ENCODE results near the gene PLXND1. TPM values are rescaled to one million over a fixed set of nuclear protein-coding genes. Genes with fewer than 3 reads are reported as not detected.

Gene PLXND1
- total RNA-seq, 2 experiments from 2014 or later = 30.0 to 38.3 TPM

DNA sequence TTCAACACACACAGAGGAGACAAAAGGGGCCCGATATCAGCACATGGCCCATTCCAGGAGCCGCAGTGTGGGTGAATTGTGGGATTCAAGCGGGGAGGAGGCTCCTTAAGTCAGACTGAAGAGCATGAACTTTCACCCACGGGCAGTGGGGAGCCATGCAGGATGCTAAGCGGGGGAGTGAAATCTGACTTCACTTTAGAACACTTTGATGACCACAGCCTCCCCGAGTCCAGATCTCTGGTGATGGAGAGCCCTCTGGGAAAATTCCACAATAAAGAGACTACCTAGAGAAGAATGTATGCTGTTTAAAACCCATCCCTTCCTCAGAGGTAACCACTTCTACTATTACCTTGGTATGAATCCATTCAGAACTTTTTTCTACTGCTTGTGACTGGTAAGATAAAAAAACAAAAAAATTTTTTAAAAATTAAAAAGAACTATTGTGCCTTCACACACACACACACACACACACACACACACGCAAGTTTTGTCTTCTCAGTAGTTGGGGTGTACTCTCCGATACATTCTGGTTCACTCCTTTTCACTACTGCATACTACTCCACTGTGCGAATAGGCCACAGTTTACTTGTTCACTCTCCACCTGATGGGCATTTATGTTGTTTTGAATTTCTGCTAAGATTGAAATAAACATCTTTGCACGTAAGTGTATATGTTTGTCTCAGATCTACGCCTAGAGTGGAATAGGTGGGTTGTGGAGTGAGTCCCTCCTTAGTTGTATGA lies 65.5 kb downstream of the PLXND1 start:
- H3K27me3 Mint-ChIP-seq = peaks cover 17% of the 10 kb centered on the region
- no peaks in the 10 kb centered on the region for H3K36me3 Mint-ChIP-seq
- POLR2A ChIA-PET = interaction anchor here (0.6 kb wide), 1 partner anchor 34 kb away, joined by 3 read pairs; no protein-coding TSS in a partner anchor
- no peaks in the 10 kb centered on the region for H3K4me1 Mint-ChIP-seq
- no peak overlapping the region for H3K27ac Mint-ChIP-seq
- DNase-seq (no peak), ATAC-seq (ENCODE audit: low read depth) (no peak)
- H3K9me3 Mint-ChIP-seq = no peaks in the 10 kb centered on the region
- no peak overlapping the region for H3K4me3 Mint-ChIP-seq

DNA sequence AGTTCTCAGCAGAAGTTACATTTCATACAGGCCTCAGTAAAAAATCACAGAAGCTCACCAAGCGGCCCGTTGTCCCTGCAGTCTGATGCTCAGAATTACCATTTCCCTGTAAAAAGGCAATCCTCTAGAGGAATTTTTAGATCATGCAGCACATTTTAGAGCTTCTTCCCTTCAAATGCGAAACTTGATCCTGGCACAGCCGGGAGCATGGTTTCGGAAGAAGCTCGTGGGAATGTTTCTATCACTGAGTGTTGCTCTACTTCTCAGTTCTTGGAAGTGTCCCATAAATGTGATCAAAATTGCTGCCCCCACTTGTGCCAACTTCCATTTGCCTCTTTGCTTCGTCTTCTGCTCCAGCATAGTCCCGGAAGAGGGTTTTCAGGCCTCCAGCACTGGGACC lies 67.3 kb downstream of the PLXND1 start:
- Mint-ChIP-seq H3K9me3 (no peaks in the 10 kb centered on the region), H3K4me3 (no peak overlapping the region), H3K4me1 (no peaks in the 10 kb centered on the region), H3K36me3 (no peaks in the 10 kb centered on the region), H3K27ac (no peak overlapping the region), H3K27me3 (peaks cover 13% of the 10 kb centered on the region)
- DNase-seq (no peak), ATAC-seq (ENCODE audit: low read depth) (no peak)
- POLR2A ChIA-PET = no interaction called here

DNA sequence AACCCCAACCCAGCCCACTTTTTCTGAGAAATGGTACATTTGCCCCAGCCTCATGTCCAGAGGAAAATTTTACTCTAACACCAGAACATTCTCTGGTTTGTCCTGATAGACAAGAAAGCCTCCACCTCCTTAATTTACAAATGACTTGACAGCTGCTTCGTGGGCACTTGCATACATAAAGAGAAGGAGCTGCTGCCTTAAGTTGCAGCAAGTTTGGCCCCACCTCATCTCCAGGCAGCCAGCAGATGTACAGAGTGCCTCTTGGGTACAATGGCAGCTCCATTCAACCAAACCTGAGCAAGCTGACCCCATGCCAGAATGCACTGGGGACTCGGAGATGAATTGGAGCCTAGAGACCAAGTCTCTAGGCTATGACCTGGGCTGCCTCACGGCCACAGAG lies 69.7 kb downstream of the PLXND1 start:
- Mint-ChIP-seq H3K27ac (no peak overlapping the region), H3K4me3 (no peak overlapping the region), H3K36me3 (no peaks in the 10 kb centered on the region), H3K27me3 (peaks cover 13% of the 10 kb centered on the region), H3K4me1 (no peaks in the 10 kb centered on the region), H3K9me3 (no peaks in the 10 kb centered on the region)
- ATAC-seq (ENCODE audit: low read depth) = no peak
- POLR2A ChIA-PET = no interaction called here
- no peak for DNase-seq

DNA sequence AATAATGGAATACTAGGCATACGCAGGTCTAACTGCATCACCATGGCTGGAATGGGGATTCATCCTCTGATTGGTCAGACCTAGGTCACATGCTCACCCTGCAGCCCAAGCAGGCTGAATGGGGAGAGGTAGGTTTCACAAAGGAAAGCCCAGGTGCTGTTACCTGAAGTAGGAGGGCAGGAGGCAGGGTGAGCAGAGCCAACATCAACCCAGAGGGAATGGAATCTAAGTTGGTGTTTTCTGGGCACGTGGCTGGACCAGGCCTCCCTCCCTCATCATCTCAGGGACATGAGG lies 70.2 kb downstream of the PLXND1 start:
- no peaks in the 10 kb centered on the region for H3K4me1 Mint-ChIP-seq
- no peak for DNase-seq
- ATAC-seq (ENCODE audit: low read depth) = no peak
- no peaks in the 10 kb centered on the region for H3K36me3 Mint-ChIP-seq
- peaks cover 15% of the 10 kb centered on the region for H3K27me3 Mint-ChIP-seq
- POLR2A ChIA-PET = no interaction called here
- H3K27ac Mint-ChIP-seq = no peak overlapping the region
- no peak overlapping the region for H3K4me3 Mint-ChIP-seq
- H3K9me3 Mint-ChIP-seq = no peaks in the 10 kb centered on the region

DNA sequence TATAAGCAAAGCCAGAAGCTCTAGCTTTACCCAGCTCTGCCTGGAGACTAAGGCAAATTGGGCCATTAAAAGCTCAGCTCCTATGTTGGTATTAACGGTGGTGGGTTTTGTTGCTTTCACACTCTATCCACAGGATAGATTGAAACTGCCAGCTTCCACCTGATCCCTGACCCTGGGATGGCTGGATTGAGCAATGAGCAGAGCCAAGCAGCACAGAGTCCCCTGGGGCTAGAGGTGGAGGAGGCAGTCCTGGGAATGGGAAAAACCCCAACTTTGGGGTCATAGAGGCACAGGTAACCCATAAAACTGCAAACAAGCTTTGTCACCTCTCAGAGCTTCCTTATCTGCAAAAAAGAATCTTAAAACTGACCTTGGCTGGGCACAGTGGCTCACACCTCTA lies 71.4 kb downstream of the PLXND1 start:
- POLR2A ChIA-PET = interaction anchor here (0.8 kb wide), 1 partner anchor 19 kb away, joined by 3 read pairs; no protein-coding TSS in a partner anchor
- DNase-seq (no peak), ATAC-seq (ENCODE audit: low read depth) (no peak)
- H3K36me3 Mint-ChIP-seq = no peaks in the 10 kb centered on the region
- no peak overlapping the region for H3K27ac Mint-ChIP-seq
- H3K9me3 Mint-ChIP-seq = no peaks in the 10 kb centered on the region
- H3K27me3 Mint-ChIP-seq = peaks cover 15% of the 10 kb centered on the region
- H3K4me1 Mint-ChIP-seq = no peaks in the 10 kb centered on the region
- no peak overlapping the region for H3K4me3 Mint-ChIP-seq

DNA sequence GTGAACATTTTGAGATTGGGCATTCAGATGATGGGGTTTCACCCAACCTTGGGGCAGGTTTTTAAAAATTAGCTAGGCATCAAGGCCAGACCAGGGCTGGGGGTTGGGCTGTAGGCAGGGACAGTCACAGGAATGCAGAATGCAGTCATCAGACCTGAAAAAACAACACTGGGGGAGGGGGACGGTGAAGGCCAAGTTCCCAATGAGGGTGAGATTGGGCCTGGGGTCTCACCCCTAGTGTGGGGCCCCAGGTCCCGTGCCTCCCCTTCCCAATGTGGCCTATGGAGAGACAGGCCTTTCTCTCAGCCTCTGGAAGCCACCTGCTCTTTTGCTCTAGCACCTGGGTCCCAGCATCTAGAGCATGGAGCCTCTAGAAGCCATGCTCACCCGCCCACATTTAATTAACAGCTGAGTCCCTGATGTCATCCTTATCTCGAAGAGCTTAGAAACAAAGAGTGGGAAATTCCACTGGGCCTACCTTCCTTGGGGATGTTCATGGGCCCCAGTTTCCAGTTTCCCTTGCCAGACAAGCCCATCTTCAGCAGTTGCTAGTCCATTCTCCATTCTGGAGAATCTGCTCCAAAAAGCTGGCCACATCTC lies 71.9 kb downstream of the PLXND1 start:
- no peak overlapping the region for H3K27ac Mint-ChIP-seq

DNA sequence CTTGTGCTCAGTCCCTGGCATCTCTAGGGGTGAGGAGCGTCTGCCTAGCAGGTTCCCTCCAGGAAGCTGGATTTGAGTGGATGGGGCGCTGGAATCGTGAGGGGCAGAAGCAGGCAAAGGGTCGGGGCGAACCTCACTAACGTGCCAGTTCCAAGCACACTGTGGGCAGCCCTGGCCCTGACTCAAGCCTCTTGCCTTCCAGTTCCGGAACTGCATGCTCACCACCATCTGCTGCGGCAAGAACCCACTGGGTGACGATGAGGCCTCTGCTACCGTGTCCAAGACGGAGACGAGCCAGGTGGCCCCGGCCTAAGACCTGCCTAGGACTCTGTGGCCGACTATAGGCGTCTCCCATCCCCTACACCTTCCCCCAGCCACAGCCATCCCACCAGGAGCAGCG lies 73.1 kb downstream of the PLXND1 start:
- Mint-ChIP-seq H3K4me3 (no peak overlapping the region), H3K9me3 (no peaks in the 10 kb centered on the region), H3K27ac (no peak overlapping the region), H3K27me3 (peaks cover 10% of the 10 kb centered on the region), H3K4me1 (no peaks in the 10 kb centered on the region), H3K36me3 (no peaks in the 10 kb centered on the region)
- DNase-seq (no peak), ATAC-seq (ENCODE audit: low read depth) (no peak)
- POLR2A ChIA-PET = no interaction called here

More for the DNA sequence above, 71.9 kb downstream of the PLXND1 start:
- Mint-ChIP-seq H3K4me3 (no peak overlapping the region), H3K9me3 (no peaks in the 10 kb centered on the region), H3K27me3 (peaks cover 13% of the 10 kb centered on the region), H3K36me3 (no peaks in the 10 kb centered on the region), H3K4me1 (no peaks in the 10 kb centered on the region)
- DNase-seq = no peak
- POLR2A ChIA-PET = interaction anchor here (0.8 kb wide), 1 partner anchor 19 kb away, joined by 3 read pairs; no protein-coding TSS in a partner anchor
- ATAC-seq (ENCODE audit: low read depth) = no peak

DNA sequence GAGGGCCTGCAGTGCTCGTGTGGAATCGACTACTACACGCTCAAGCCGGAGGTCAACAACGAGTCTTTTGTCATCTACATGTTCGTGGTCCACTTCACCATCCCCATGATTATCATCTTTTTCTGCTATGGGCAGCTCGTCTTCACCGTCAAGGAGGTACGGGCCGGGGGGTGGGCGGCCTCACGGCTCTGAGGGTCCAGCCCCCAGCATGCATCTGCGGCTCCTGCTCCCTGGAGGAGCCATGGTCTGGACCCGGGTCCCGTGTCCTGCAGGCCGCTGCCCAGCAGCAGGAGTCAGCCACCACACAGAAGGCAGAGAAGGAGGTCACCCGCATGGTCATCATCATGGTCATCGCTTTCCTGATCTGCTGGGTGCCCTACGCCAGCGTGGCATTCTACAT lies 74.2 kb downstream of the PLXND1 start:
- ATAC-seq (ENCODE audit: low read depth) (no peak), DNase-seq (no peak)
- H3K36me3 Mint-ChIP-seq = no peaks in the 10 kb centered on the region
- peaks cover 4% of the 10 kb centered on the region for H3K27me3 Mint-ChIP-seq
- H3K27ac Mint-ChIP-seq = no peak overlapping the region
- POLR2A ChIA-PET = no interaction called here
- H3K4me1 Mint-ChIP-seq = no peaks in the 10 kb centered on the region
- no peak overlapping the region for H3K4me3 Mint-ChIP-seq
- no peaks in the 10 kb centered on the region for H3K9me3 Mint-ChIP-seq

DNA sequence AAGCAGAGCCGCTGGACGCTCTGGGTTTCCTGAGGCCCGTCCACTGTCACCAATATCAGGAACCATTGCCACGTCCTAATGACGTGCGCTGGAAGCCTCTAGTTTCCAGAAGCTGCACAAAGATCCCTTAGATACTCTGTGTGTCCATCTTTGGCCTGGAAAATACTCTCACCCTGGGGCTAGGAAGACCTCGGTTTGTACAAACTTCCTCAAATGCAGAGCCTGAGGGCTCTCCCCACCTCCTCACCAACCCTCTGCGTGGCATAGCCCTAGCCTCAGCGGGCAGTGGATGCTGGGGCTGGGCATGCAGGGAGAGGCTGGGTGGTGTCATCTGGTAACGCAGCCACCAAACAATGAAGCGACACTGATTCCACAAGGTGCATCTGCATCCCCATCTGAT lies 74.8 kb downstream of the PLXND1 start:
- Mint-ChIP-seq H3K9me3 (no peaks in the 10 kb centered on the region), H3K27ac (no peak overlapping the region), H3K4me3 (no peak overlapping the region), H3K4me1 (no peaks in the 10 kb centered on the region), H3K27me3 (peaks cover 2% of the 10 kb centered on the region), H3K36me3 (no peaks in the 10 kb centered on the region)
- ATAC-seq (ENCODE audit: low read depth) (no peak), DNase-seq (no peak)
- POLR2A ChIA-PET = no interaction called here

DNA sequence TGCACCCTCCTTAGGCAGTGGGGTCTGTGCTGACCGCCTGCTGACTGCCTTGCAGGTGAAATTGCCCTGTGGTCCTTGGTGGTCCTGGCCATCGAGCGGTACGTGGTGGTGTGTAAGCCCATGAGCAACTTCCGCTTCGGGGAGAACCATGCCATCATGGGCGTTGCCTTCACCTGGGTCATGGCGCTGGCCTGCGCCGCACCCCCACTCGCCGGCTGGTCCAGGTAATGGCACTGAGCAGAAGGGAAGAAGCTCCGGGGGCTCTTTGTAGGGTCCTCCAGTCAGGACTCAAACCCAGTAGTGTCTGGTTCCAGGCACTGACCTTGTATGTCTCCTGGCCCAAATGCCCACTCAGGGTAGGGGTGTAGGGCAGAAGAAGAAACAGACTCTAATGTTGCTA lies 75.7 kb downstream of the PLXND1 start:
- DNase-seq = no peak
- Mint-ChIP-seq H3K27me3 (peaks cover 2% of the 10 kb centered on the region), H3K9me3 (no peaks in the 10 kb centered on the region), H3K4me1 (no peaks in the 10 kb centered on the region), H3K36me3 (no peaks in the 10 kb centered on the region), H3K4me3 (no peak overlapping the region), H3K27ac (no peak overlapping the region)
- POLR2A ChIA-PET = no interaction called here
- ATAC-seq (ENCODE audit: low read depth) = no peak

DNA sequence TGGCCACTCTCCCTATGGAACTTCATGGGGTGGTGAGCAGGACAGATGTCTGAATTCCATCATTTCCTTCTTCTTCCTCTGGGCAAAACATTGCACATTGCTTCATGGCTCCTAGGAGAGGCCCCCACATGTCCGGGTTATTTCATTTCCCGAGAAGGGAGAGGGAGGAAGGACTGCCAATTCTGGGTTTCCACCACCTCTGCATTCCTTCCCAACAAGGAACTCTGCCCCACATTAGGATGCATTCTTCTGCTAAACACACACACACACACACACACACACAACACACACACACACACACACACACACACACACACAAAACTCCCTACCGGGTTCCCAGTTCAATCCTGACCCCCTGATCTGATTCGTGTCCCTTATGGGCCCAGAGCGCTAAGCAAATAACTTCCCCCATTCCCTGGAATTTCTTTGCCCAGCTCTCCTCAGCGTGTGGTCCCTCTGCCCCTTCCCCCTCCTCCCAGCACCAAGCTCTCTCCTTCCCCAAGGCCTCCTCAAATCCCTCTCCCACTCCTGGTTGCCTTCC lies 76.2 kb downstream of the PLXND1 start:
- Mint-ChIP-seq H3K4me1 (no peaks in the 10 kb centered on the region), H3K27ac (no peak overlapping the region), H3K27me3 (peaks cover 2% of the 10 kb centered on the region), H3K36me3 (no peaks in the 10 kb centered on the region), H3K4me3 (no peak overlapping the region), H3K9me3 (no peaks in the 10 kb centered on the region)
- POLR2A ChIA-PET = no interaction called here
- DNase-seq (no peak), ATAC-seq (ENCODE audit: low read depth) (no peak)

DNA sequence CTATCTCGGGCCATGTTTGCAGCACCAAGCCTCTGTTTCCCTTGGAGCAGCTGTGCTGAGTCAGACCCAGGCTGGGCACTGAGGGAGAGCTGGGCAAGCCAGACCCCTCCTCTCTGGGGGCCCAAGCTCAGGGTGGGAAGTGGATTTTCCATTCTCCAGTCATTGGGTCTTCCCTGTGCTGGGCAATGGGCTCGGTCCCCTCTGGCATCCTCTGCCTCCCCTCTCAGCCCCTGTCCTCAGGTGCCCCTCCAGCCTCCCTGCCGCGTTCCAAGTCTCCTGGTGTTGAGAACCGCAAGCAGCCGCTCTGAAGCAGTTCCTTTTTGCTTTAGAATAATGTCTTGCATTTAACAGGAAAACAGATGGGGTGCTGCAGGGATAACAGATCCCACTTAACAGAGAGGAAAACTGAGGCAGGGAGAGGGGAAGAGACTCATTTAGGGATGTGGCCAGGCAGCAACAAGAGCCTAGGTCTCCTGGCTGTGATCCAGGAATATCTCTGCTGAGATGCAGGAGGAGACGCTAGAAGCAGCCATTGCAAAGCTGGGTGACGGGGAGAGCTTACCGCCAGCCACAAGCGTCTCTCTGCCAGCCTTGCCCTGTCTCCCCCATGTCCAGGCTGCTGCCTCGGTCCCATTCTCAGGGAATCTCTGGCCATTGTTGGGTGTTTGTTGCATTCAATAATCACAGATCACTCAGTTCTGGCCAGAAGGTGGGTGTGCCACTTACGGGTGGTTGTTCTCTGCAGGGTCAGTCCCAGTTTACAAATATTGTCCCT lies 76.9 kb downstream of the PLXND1 start:
- no peak for ATAC-seq (ENCODE audit: low read depth)
- POLR2A ChIA-PET = no interaction called here

DNA sequence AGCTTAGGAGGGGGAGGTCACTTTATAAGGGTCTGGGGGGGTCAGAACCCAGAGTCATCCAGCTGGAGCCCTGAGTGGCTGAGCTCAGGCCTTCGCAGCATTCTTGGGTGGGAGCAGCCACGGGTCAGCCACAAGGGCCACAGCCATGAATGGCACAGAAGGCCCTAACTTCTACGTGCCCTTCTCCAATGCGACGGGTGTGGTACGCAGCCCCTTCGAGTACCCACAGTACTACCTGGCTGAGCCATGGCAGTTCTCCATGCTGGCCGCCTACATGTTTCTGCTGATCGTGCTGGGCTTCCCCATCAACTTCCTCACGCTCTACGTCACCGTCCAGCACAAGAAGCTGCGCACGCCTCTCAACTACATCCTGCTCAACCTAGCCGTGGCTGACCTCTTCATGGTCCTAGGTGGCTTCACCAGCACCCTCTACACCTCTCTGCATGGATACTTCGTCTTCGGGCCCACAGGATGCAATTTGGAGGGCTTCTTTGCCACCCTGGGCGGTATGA lies 77.8 kb downstream of the PLXND1 start, which contains the start of gene RHO:
Gene RHO, plus strand, starts transcription at position 51 of the 512 bp plus-strand sequence. Its CDS starts 95 bp downstream, at position 146.
- H3K27ac Mint-ChIP-seq = no peak within 1 kb of the TSS
- POLR2A ChIA-PET = interaction anchor here (0.6 kb wide), 1 partner anchor 1234 kb away, joined by 3 read pairs; no protein-coding TSS in a partner anchor

More for the DNA sequence above, 76.9 kb downstream of the PLXND1 start:
- no peak for DNase-seq
- Mint-ChIP-seq H3K9me3 (no peaks in the 10 kb centered on the region), H3K4me3 (no peak overlapping the region), H3K4me1 (no peaks in the 10 kb centered on the region), H3K36me3 (no peaks in the 10 kb centered on the region), H3K27me3 (peaks cover 2% of the 10 kb centered on the region), H3K27ac (no peak overlapping the region)

More for the DNA sequence above, 77.8 kb downstream of the PLXND1 start, which contains the start of gene RHO:
- Mint-ChIP-seq H3K36me3 (no peaks in the 10 kb centered on the region), H3K27me3 (peaks cover 2% of the 10 kb centered on the region), H3K9me3 (no peaks in the 10 kb centered on the region), H3K4me1 (no peaks in the 10 kb centered on the region), H3K4me3 (no peak within 1 kb of the TSS)
- ATAC-seq (ENCODE audit: low read depth) (no peak), DNase-seq (no peak)

Measured in activated naive CD8-positive, alpha-beta T cell treated with anti-CD3 and anti-CD28 coated beads, Interleukin-2, amount 10 ng/mL, durations not matched to agents 7 days and 5 days (primary cell).